ENCODE data around the gene FBXO7.

The FBXO7 gene

GRCh38 chr22:32533265-32534111 is 58.9 kb downstream of the FBXO7 start:
- peak; percentile 80 for DNase-seq

GRCh38 chr22:32534252-32535235 is 59.9 kb downstream of the FBXO7 start:
- DNase-seq = peak; percentile 80

- DNase-seq = no peak
Observed at GRCh38 chr22:32535531-32536190, 61.0 kb downstream of the FBXO7 start.

GRCh38 chr22:32536352-32536751 is 61.7 kb downstream of the FBXO7 start:
- DNase-seq = no peak

- DNase-seq = no peak
Observed at GRCh38 chr22:32538521-32538920, 63.9 kb downstream of the FBXO7 start.

GRCh38 chr22:32539631-32540421 is 65.2 kb downstream of the FBXO7 start:
- peak; percentile 95 for DNase-seq

GRCh38 chr22:32541481-32541880 is 66.9 kb downstream of the FBXO7 start:
- DNase-seq = no peak

- no peak for DNase-seq
Observed at GRCh38 chr22:32542066-32542676, 67.6 kb downstream of the FBXO7 start.

- no peak for DNase-seq
Observed at GRCh38 chr22:32542677-32543357, 68.2 kb downstream of the FBXO7 start.

- no peak for DNase-seq
Observed at GRCh38 chr22:32544953-32545558, 70.4 kb downstream of the FBXO7 start.

- DNase-seq = no peak
Observed at GRCh38 chr22:32545801-32546200, 71.2 kb downstream of the FBXO7 start.

- DNase-seq = no peak
Observed at GRCh38 chr22:32546496-32546895, 71.9 kb downstream of the FBXO7 start.

- no peak for DNase-seq
Observed at GRCh38 chr22:32546935-32547334, 72.3 kb downstream of the FBXO7 start.

- no peak for DNase-seq
Observed at GRCh38 chr22:32548039-32548438, 73.4 kb downstream of the FBXO7 start.
